ENCODE data around the gene RPL22L1.
"Not testable (repeated sequence)": the region's sequence is repeated elsewhere in the genome, so short reads cannot be mapped to it uniquely, and the experiment has no call there.

DNA sequence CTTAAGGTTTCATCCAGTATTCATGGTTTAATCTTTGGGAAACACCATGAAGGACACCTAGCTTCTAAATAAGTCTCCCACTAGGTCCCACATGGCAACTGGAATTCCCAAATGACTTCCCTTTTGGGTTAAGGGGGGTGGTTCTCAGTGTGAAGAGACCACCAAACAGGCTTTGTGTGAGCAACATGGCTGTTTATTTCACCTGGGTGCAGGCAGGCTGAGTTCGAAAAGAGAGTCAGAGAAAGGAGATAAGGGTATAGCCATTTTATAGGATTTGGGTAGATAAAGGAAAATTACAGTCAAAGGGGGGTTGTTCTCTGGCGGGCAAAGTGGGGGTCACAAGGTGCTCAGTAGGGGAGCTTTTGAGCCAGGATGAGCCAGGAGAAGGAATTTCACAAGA, 52.5 kb downstream of the RPL22L1 start:
- TF ChIP-seq, protein P1, sequence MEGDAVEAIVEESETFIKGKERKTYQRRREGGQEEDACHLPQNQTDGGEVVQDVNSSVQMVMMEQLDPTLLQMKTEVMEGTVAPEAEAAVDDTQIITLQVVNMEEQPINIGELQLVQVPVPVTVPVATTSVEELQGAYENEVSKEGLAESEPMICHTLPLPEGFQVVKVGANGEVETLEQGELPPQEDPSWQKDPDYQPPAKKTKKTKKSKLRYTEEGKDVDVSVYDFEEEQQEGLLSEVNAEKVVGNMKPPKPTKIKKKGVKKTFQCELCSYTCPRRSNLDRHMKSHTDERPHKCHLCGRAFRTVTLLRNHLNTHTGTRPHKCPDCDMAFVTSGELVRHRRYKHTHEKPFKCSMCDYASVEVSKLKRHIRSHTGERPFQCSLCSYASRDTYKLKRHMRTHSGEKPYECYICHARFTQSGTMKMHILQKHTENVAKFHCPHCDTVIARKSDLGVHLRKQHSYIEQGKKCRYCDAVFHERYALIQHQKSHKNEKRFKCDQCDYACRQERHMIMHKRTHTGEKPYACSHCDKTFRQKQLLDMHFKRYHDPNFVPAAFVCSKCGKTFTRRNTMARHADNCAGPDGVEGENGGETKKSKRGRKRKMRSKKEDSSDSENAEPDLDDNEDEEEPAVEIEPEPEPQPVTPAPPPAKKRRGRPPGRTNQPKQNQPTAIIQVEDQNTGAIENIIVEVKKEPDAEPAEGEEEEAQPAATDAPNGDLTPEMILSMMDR (IDR thresholded peaks at IDR 0.05): not testable (repeated sequence)
- not testable (repeated sequence) for TF ChIP-seq EZH2 (IDR thresholded peaks at IDR 0.05)
